GM06990 (cell line): Measurements from ENCODE around the gene FIGNL1.

Source experiments
- DNase-seq: peaks from one replicate; pipeline ENCODE4 v3.0.0-alpha.2; 2011; ENCODE audit not compliant: insufficient read length; ENCODE audit errors: extremely low read depth
- H3K27me3 ChIP-seq: replicated peaks from 2 replicates; pipeline ENCODE4 v1.6.0; 2011; ENCODE audit warnings: low read length; ENCODE audit not compliant: control insufficient read depth, insufficient read depth
- H3K36me3 ChIP-seq: 2 replicates; pipeline ENCODE4 v1.5.1; 2011; ENCODE audit warnings: low read length; ENCODE audit not compliant: control insufficient read depth, insufficient read depth
- H3K4me3 ChIP-seq: replicated peaks from 2 replicates; pipeline ENCODE4 v1.5.1; 2011; ENCODE audit warnings: low read depth, mild to moderate bottlenecking, control low read depth, low read length
- CTCF ChIP-seq: IDR thresholded peaks from 2 replicates; pipeline ENCODE4 v1.5.1; 2011; ENCODE audit warnings: low read length, control low read depth, mild to moderate bottlenecking, inconsistent platforms; ENCODE audit not compliant: insufficient read depth, poor library complexity, severe bottlenecking

The FIGNL1 gene

DNA sequence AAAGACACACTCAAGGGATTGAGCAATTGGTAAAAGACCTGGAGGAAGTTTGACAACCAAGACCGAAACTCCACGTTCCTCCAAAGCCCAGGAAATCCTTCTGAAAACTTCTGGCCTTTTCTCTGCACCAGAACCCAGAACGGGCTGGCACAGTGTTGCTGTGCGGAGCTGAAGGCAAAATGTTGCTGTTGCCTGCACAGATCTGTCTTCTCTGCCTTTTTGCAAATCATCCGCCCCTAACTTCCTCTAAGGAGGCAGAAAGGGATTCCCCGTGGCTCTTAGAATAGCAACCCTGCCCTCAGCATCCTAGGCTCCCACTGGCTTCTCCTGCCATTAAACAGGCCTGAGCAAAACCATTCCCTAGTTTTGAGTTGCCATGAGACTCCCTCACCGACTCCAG, 44.9 kb downstream of the FIGNL1 start:
- peaks cover 16% of the 10 kb centered on the region for H3K36me3 ChIP-seq
- no peak for TF ChIP-seq CTCF
- no peaks in the 10 kb centered on the region for H3K27me3 ChIP-seq
- DNase-seq, result no peak
- H3K4me3 ChIP-seq, result no peak overlapping the region

DNA sequence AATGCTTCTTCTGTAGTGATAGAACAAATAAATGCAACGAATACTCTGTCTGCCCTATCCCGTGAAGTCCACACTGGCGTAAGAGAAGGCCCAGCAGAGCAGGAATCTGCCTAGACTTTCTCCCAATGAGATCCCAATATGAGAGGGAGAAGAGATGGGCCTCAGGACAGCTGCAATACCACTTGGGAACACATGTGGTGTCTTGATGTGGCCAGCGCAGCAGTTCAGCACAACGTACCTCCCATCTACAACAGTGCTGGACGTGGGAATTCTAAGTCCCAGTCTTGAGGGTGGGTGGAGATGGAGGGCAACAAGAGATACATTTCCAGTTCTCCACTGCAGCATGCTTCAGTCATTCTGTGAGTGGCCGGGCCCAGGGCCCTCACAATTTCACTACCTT, 45.8 kb downstream of the FIGNL1 start:
- Histone ChIP-seq H3K4me3 (no peak overlapping the region), H3K27me3 (no peaks in the 10 kb centered on the region), H3K36me3 (peaks cover 23% of the 10 kb centered on the region)
- no peak for DNase-seq
- no peak for TF ChIP-seq CTCF

DNA sequence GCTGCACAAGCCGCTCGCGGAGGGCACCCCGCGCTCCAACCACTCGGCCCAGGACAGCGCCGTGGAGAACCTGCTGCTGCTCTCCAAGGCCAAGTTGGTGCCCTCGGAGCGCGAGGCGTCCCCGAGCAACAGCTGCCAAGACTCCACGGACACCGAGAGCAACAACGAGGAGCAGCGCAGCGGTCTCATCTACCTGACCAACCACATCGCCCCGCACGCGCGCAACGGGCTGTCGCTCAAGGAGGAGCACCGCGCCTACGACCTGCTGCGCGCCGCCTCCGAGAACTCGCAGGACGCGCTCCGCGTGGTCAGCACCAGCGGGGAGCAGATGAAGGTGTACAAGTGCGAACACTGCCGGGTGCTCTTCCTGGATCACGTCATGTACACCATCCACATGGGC, 50.0 kb downstream of the FIGNL1 start:
- no peak for TF ChIP-seq CTCF
- no peak for DNase-seq
- no peaks in the 10 kb centered on the region for H3K27me3 ChIP-seq
- H3K4me3 ChIP-seq, result no peak overlapping the region
- H3K36me3 ChIP-seq, result peaks cover 28% of the 10 kb centered on the region

DNA sequence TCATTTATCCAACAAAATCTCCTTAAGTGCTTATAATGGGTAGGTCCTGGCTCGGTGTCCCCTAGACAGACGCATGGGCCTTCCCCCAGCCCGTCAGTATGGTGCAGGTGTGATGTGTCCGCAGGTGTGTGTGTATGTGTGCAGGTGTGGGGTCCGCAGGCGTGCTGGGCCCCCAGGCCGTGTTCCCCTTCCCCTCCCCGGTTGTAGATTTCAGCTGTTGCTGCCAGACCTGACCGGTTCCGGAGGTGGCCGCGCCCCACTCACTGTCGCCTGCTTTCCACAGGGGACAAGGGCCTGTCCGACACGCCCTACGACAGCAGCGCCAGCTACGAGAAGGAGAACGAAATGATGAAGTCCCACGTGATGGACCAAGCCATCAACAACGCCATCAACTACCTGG, 50.5 kb downstream of the FIGNL1 start:
- DNase-seq, result no peak
- H3K27me3 ChIP-seq, result no peaks in the 10 kb centered on the region
- TF ChIP-seq CTCF, result no peak
- no peak overlapping the region for H3K4me3 ChIP-seq
- peaks cover 28% of the 10 kb centered on the region for H3K36me3 ChIP-seq

DNA sequence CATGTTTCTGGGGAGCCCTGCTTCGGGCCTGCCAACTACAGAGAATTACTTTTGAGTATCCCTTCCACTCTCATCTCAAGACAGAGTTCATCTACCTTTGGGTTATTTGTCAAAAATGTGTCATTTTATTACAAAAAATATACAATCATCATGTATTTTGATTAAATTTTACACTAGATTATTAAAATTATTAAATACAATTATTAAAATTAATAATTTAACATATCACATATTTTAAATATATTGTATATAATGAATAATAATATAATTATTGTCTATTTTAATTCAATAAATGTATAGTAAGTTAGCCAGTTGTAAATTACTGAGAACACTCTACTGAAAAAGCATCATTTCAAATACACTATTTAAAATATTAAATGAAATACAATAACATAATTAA, 50.9 kb downstream of the FIGNL1 start:
- no peak for DNase-seq
- Histone ChIP-seq H3K27me3 (no peaks in the 10 kb centered on the region), H3K4me3 (no peak overlapping the region), H3K36me3 (peaks cover 27% of the 10 kb centered on the region)
- TF ChIP-seq CTCF, result no peak

DNA sequence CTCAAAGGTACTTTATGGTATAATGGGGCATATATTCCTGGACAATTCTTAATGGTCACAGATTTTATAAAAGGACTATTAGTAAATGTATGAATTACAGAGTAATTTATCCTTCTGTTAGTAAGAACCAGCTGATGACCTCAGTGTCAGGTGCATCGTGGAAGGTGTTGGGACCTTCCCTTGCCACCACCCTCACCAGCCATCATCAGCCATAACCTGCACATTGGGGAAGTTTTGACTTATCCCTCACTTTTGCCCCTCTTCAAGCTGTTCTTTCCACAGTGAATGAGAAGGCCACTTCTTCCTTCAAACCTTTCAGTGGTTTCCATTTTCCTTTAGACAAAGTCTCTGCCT, 52.2 kb downstream of the FIGNL1 start:
- H3K27me3 ChIP-seq, result no peaks in the 10 kb centered on the region
- H3K36me3 ChIP-seq, result peaks cover 32% of the 10 kb centered on the region
- H3K4me3 ChIP-seq, result no peak overlapping the region
- no peak for TF ChIP-seq CTCF
- no peak for DNase-seq
